Heart right ventricle (tissue), 16 donors: ENCODE results near the gene MCTP1. TPM values are rescaled to one million over a fixed set of nuclear protein-coding genes. Genes with fewer than 3 reads are reported as not detected.

Source experiments
- ATAC-seq, 8 donors: fragments of 200-7000 bp; cut with Tn5 transposase; one replicate each; pipeline ENCODE4 v1.9.1; 2020; ENCODE audit warnings: mild to moderate bottlenecking in 8 of 8, moderate library complexity in 8 of 8, moderate number of reproducible peaks in 1 of 8
- DNase-seq, 2 donors: peaks; one replicate each; pipeline ENCODE4 v3.0.0-alpha.2; 2020
- H3K27ac ChIP-seq, 10 donors: fragments of 200-600 bp; sonication (generic) in 2 of 10; one replicate each; pipeline versions ENCODE4 v1.5.0 to v1.8.0; 2020 to 2022; ENCODE audit warnings: mild to moderate bottlenecking in 3 of 10
- H3K27me3 ChIP-seq, 7 donors: fragments of 200-600 bp; one replicate each; pipeline ENCODE4 v1.8.0; 2021 to 2022; ENCODE audit warnings: mild to moderate bottlenecking in 2 of 7
- H3K36me3 ChIP-seq, 9 donors: fragments of 200-600 bp; sonication (generic) in 1 of 9; one replicate each; pipeline versions ENCODE4 v1.5.0 to v1.8.0; 2020 to 2022; ENCODE audit warnings: mild to moderate bottlenecking in 2 of 9
- H3K4me1 ChIP-seq, 9 donors: fragments of 200-600 bp; sonication (generic) in 1 of 9; one replicate each; pipeline versions ENCODE4 v1.5.0 to v1.8.0; 2020 to 2022; ENCODE audit warnings: mild to moderate bottlenecking in 4 of 9
- H3K4me3 ChIP-seq, 10 donors: fragments of 200-600 bp; sonication (generic) in 2 of 10; one replicate each; pipeline versions ENCODE4 v1.5.0 to v1.8.0; 2020 to 2022; ENCODE audit warnings: mild to moderate bottlenecking in 7 of 10, moderate library complexity in 2 of 10
- H3K9me3 ChIP-seq, 11 donors: fragments of 200-600 bp in 10 of 11; sonication (generic) in 2 of 11; one replicate each; pipeline versions ENCODE4 v1.5.0 to v1.8.0; 2013 to 2022; ENCODE audit warnings: mild to moderate bottlenecking in 2 of 11, control low read depth in 1 of 11, moderate library complexity in 1 of 11
- CTCF ChIP-seq, 9 donors: fragments of 200-600 bp; sonication (generic) in 2 of 9; IDR thresholded peaks; one replicate each; pipeline versions ENCODE4 v1.5.0 to v1.8.0; 2021 to 2022; ENCODE audit warnings: antibody characterized with exemption in 9 of 9, mild to moderate bottlenecking in 5 of 9, moderate library complexity in 1 of 9
- WGBS, 2 donors: extraction: QIAGEN DNeasy Blood & Tissue Kit; methylation state at CpG; one replicate each; pipeline ENCODE4 v1.1.7; 2013; ENCODE audit warnings: inconsistent platforms in 1 of 2; 5-methylcytosine and 5-hydroxymethylcytosine counted together
- intact Hi-C, 10 donors: fragments of 100-400 bp; cut with DNase I; formaldehyde crosslinking; loops; one replicate each; pipeline versions ENCODE4 v1.11.1 to v1.14.2; 2022
- polyA plus RNA-seq, 2 donors: library from polyadenylated mRNA; stranded (reverse); fragments of 200-250 nt; gene quantifications; one replicate each; pipeline ENCODE4 v1.2.3, GENCODE V29; 2013
- total RNA-seq, 10 donors: library from RNA; stranded (reverse); fragmentation: NEBNext Ultra II Directional in 3 of 10; extraction: Animal tissue kit (Norgen Biotek cat#: 25700) in 3 of 10; gene quantifications; one replicate each; pipeline versions ENCODE4 v1.2.1 to v1.2.4, GENCODE V29; 2021 to 2023
- donor health status: Arrhythmogenic right ventricular cardiomyopathy.
- donor health status: ischemic (EF 13 %, LVEDD 7.1; RV severe dilation, severe dysfunction).
- donor health status: healthy with polysubstance abuse.
- donor health status: DM: no; HTN: yes; CAD: no.
- donor health status: DM: no; HTN: no; CAD: no.
- donor health status: ischemic (EF 25% LVEDD 6.9; RV normal size, moderate dysfunction).
- donor health status: ischemic (EF 25% LVEDD 5.7; RV mildly dilated, moderate dysfunction).
- donor health status: healthy.
- donor health status: DM: yes; HTN: yes; CAD: no.
- donor health status: Ischemic cardiomyopathy.
- donor health status: ischemic (EF 35%, LVEDD 5.7; RV mildly dilated, moderate dysfunction).
- donor health status: nonischemic (EF 11% LVEDD 7.7; RV severe dilation, severe dysfunction).
- donor health status: DM: yes; HTN: yes; CAD: no.
- donor health status: PGD.
- donor health status: ischemic (EF 29% LVEDD 5.4; RV normal size, mild dysfunction).
- donor health status: nonischemic (EF 23%, LVEDD 6.1; RV moderate dilation, normal function).

Gene MCTP1
- total and polyA plus RNA-seq, 12 donors: 1.3 to 19.7 (median 5.3) TPM

- Histone ChIP-seq H3K9me3 (no peaks in the 10 kb centered on the region), H3K4me1 (no peaks in the 10 kb centered on the region), H3K4me3 (no peak overlapping the region), H3K27ac (no peak overlapping the region), H3K36me3 (peaks cover 0 to 69% (median 7%) of the 10 kb centered on the region in 9 donors), H3K27me3 (no peaks in the 10 kb centered on the region)
- intact Hi-C loops: no loop called here
- no peak for DNase-seq
- ATAC-seq: no peak
- no peak for TF ChIP-seq CTCF (IDR thresholded peaks at IDR 0.05)
Observed at GRCh38 chr5:94711785-94712184, 573.1 kb downstream of the MCTP1 start.

- intact Hi-C loops: no loop called here
- DNase-seq (no peak), ATAC-seq (no peak)
- Histone ChIP-seq H3K4me3 (no peak overlapping the region), H3K36me3 (peaks cover 0 to 81% (median 7%) of the 10 kb centered on the region in 9 donors), H3K9me3 (no peaks in the 10 kb centered on the region), H3K4me1 (no peaks in the 10 kb centered on the region), H3K27me3 (no peaks in the 10 kb centered on the region), H3K27ac (no peak overlapping the region)
- 87 to 93% methylated on average over 1 of the region's 1 CpG for WGBS, 2 donors
- no peak for TF ChIP-seq CTCF (IDR thresholded peaks at IDR 0.05)
Observed at GRCh38 chr5:94709277-94709676, 575.6 kb downstream of the MCTP1 start.

- no peak for DNase-seq
- WGBS, 2 donors: 63 to 67% methylated on average over 2 of the region's 2 CpGs
- intact Hi-C loops: no loop called here
Observed at GRCh38 chr5:94707359-94707758, 577.5 kb downstream of the MCTP1 start.

GRCh38 chr5:94705427-94705826 lies 579.5 kb downstream of the MCTP1 start:
- 76 to 80% methylated on average over 1 of the region's 1 CpG for WGBS, 2 donors
- H3K27me3 ChIP-seq: no peaks in the 10 kb centered on the region
- H3K4me3 ChIP-seq: no peak overlapping the region
- ATAC-seq (no peak), DNase-seq (no peak)
- peaks cover 0 to 61% (median 0%) of the 10 kb centered on the region in 9 donors for H3K36me3 ChIP-seq
- no peak for TF ChIP-seq CTCF (IDR thresholded peaks at IDR 0.05)
- H3K27ac ChIP-seq: no peak overlapping the region
- no peaks in the 10 kb centered on the region for H3K9me3 ChIP-seq
- intact Hi-C loops: no loop called here
- no peaks in the 10 kb centered on the region for H3K4me1 ChIP-seq

More at GRCh38 chr5:94707359-94707758, 577.5 kb downstream of the MCTP1 start:
- H3K36me3 ChIP-seq: peaks cover 0 to 68% (median 7%) of the 10 kb centered on the region in 9 donors
- no peak overlapping the region for H3K4me3 ChIP-seq
- ATAC-seq: no peak
- H3K27ac ChIP-seq: no peak overlapping the region
- no peaks in the 10 kb centered on the region for H3K27me3 ChIP-seq
- TF ChIP-seq CTCF (IDR thresholded peaks at IDR 0.05): no peak
- no peaks in the 10 kb centered on the region for H3K9me3 ChIP-seq
- H3K4me1 ChIP-seq: no peaks in the 10 kb centered on the region
